MM.1S (cell line): ENCODE measurements around the gene IFITM5.

Source experiments
- DNase-seq: peaks from one replicate; pipeline ENCODE4 v3.0.0-alpha.2; 2015
- H2AFZ ChIP-seq: fragments of 300-600 bp; sonication (generic); 2 replicates; pipeline ENCODE4 v1.6.0; 2016; ENCODE audit warnings: antibody characterized with exemption, low read length
- H3F3A ChIP-seq: fragments of 300-600 bp; sonication (generic); 2 replicates; pipeline ENCODE4 v1.6.1; 2016; ENCODE audit warnings: mild to moderate bottlenecking, antibody characterized with exemption, low read length, moderate library complexity, mixed read lengths; ENCODE audit not compliant: insufficient read depth
- H3K27ac ChIP-seq: fragments of 300-600 bp; sonication (generic); 2 replicates; pipeline ENCODE4 v1.5.1; 2016; ENCODE audit warnings: mild to moderate bottlenecking, low read length
- H3K27me3 ChIP-seq: fragments of 300-600 bp; sonication (generic); replicated peaks from 2 replicates; pipeline ENCODE4 v1.6.0; 2016; ENCODE audit warnings: low read length; ENCODE audit not compliant: insufficient read depth
- H3K36me3 ChIP-seq: fragments of 300-600 bp; sonication (generic); replicated peaks from 2 replicates; pipeline ENCODE4 v1.6.1; 2016; ENCODE audit warnings: mild to moderate bottlenecking, low read length, mixed read lengths; ENCODE audit not compliant: insufficient read depth
- H3K4me1 ChIP-seq: fragments of 300-600 bp; sonication (generic); 2 replicates; pipeline ENCODE4 v1.6.1; 2016; ENCODE audit warnings: low read length, mixed read lengths
- H3K4me2 ChIP-seq: fragments of 300-600 bp; sonication (generic); 2 replicates; pipeline ENCODE4 v1.6.0; 2016; ENCODE audit warnings: low read depth, low read length
- H3K4me3 ChIP-seq: fragments of 300-600 bp; sonication (generic); 2 replicates; pipeline ENCODE4 v1.5.1; 2016; ENCODE audit warnings: low read length, mixed read lengths
- H3K79me2 ChIP-seq: fragments of 300-600 bp; sonication (generic); 2 replicates; pipeline ENCODE4 v1.6.1; 2016; ENCODE audit warnings: mixed run types, low read length, mixed read lengths
- H3K9ac ChIP-seq: fragments of 300-600 bp; sonication (generic); 2 replicates; pipeline ENCODE4 v1.6.1; 2016; ENCODE audit warnings: low read length, mixed read lengths
- H3K9me2 ChIP-seq: fragments of 300-600 bp; sonication (generic); replicated peaks from 2 replicates; pipeline ENCODE4 v1.6.1; 2016; ENCODE audit warnings: mild to moderate bottlenecking, low read length, mixed read lengths; ENCODE audit not compliant: insufficient read depth
- H3K9me3 ChIP-seq: fragments of 300-600 bp; sonication (generic); replicated peaks from 2 replicates; pipeline ENCODE4 v1.6.1; 2016; ENCODE audit warnings: mild to moderate bottlenecking, low read length, mixed read lengths; ENCODE audit not compliant: insufficient read depth
- H4K20me1 ChIP-seq: fragments of 300-600 bp; sonication (generic); 2 replicates; pipeline ENCODE4 v1.6.1; 2016; ENCODE audit warnings: mild to moderate bottlenecking, low read length, moderate library complexity, mixed read lengths; ENCODE audit not compliant: insufficient read depth
- EZH2 ChIP-seq: fragments of 300-600 bp; sonication (generic); optimal IDR thresholded peaks from 2 replicates; pipeline ENCODE3; 2017; ENCODE audit warnings: low read depth, mild to moderate bottlenecking, antibody characterized with exemption, low read length, mixed read lengths
- EZH2phosphoT487 ChIP-seq: fragments of 300-600 bp; sonication (generic); IDR thresholded peaks from 2 replicates; pipeline ENCODE4 v1.6.1; 2018; ENCODE audit warnings: antibody characterized with exemption, low read length
- TF ChIP-seq, protein P1 (sequence below): fragments of 300-600 bp; sonication (generic); IDR thresholded peaks from 2 replicates; pipeline ENCODE4 v1.5.1; 2016; ENCODE audit warnings: antibody characterized with exemption, low read length, mixed read lengths

The IFITM5 gene

GRCh38 chr11:282630-283360 is 16.5 kb downstream of the IFITM5 start:
- Histone ChIP-seq H3K36me3 (no peaks in the 10 kb centered on the region), H3K4me1 (no peaks in the 10 kb centered on the region), H3K79me2 (no peaks in the 10 kb centered on the region), H3K4me3 (no peak overlapping the region), H3K9me3 (no peaks in the 10 kb centered on the region), H3K9me2 (no peaks in the 10 kb centered on the region), H4K20me1 (no peaks in the 10 kb centered on the region), H3K9ac (no peak overlapping the region), H3K4me2 (no peak overlapping the region), H2AFZ (no peak overlapping the region), H3K27me3 (peaks cover 37% of the 10 kb centered on the region), H3K27ac (no peak overlapping the region), H3F3A (no peaks in the 10 kb centered on the region)
- TF ChIP-seq EZH2 (no peak), EZH2phosphoT487 (no peak)
- TF ChIP-seq, protein P1, sequence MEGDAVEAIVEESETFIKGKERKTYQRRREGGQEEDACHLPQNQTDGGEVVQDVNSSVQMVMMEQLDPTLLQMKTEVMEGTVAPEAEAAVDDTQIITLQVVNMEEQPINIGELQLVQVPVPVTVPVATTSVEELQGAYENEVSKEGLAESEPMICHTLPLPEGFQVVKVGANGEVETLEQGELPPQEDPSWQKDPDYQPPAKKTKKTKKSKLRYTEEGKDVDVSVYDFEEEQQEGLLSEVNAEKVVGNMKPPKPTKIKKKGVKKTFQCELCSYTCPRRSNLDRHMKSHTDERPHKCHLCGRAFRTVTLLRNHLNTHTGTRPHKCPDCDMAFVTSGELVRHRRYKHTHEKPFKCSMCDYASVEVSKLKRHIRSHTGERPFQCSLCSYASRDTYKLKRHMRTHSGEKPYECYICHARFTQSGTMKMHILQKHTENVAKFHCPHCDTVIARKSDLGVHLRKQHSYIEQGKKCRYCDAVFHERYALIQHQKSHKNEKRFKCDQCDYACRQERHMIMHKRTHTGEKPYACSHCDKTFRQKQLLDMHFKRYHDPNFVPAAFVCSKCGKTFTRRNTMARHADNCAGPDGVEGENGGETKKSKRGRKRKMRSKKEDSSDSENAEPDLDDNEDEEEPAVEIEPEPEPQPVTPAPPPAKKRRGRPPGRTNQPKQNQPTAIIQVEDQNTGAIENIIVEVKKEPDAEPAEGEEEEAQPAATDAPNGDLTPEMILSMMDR, result no peak
- DNase-seq, result no peak

- H3K9me3 ChIP-seq, result no peaks in the 10 kb centered on the region
- peaks cover 34% of the 10 kb centered on the region for H3K27me3 ChIP-seq
- no peak for DNase-seq
- H4K20me1 ChIP-seq, result no peaks in the 10 kb centered on the region
- no peak overlapping the region for H3K27ac ChIP-seq
- no peak overlapping the region for H3K4me3 ChIP-seq
- no peaks in the 10 kb centered on the region for H3K9me2 ChIP-seq
- no peaks in the 10 kb centered on the region for H3K36me3 ChIP-seq
- H3K4me2 ChIP-seq, result no peak overlapping the region
- H3F3A ChIP-seq, result no peaks in the 10 kb centered on the region
- H3K79me2 ChIP-seq, result no peaks in the 10 kb centered on the region
- TF ChIP-seq, protein P1, result no peak
- TF ChIP-seq EZH2, result no peak
- TF ChIP-seq EZH2phosphoT487, result no peak
- no peaks in the 10 kb centered on the region for H3K4me1 ChIP-seq
- no peak overlapping the region for H2AFZ ChIP-seq
- H3K9ac ChIP-seq, result no peak overlapping the region
Measured at GRCh38 chr11:282171-282570, 17.2 kb downstream of the IFITM5 start.

- Histone ChIP-seq H3F3A (no peaks in the 10 kb centered on the region), H3K4me3 (no peak overlapping the region), H3K9me2 (no peaks in the 10 kb centered on the region), H3K4me1 (no peaks in the 10 kb centered on the region), H4K20me1 (no peaks in the 10 kb centered on the region), H3K9me3 (no peaks in the 10 kb centered on the region), H3K36me3 (no peaks in the 10 kb centered on the region), H3K27ac (no peak overlapping the region), H2AFZ (no peak overlapping the region), H3K79me2 (no peaks in the 10 kb centered on the region), H3K9ac (no peak overlapping the region), H3K4me2 (no peak overlapping the region), H3K27me3 (peaks cover 31% of the 10 kb centered on the region)
- TF ChIP-seq EZH2 (no peak), EZH2phosphoT487 (no peak)
- TF ChIP-seq, protein P1, result no peak
- DNase-seq, result no peak
Measured at GRCh38 chr11:281486-282161, 17.7 kb downstream of the IFITM5 start.
